NCI-H2081 (cell line): Measurements from ENCODE around the gene USP3.

Experiments used
- DNase-seq, 2 experiments: peaks; one replicate each; lab custom pipeline; 2025; lab: John Stamatoyannopoulos, UW

Gene USP3

GRCh38 chr15:63593705-63594671 is 89.6 kb downstream of the USP3 start:
- DNase-seq, result no peak

DNA sequence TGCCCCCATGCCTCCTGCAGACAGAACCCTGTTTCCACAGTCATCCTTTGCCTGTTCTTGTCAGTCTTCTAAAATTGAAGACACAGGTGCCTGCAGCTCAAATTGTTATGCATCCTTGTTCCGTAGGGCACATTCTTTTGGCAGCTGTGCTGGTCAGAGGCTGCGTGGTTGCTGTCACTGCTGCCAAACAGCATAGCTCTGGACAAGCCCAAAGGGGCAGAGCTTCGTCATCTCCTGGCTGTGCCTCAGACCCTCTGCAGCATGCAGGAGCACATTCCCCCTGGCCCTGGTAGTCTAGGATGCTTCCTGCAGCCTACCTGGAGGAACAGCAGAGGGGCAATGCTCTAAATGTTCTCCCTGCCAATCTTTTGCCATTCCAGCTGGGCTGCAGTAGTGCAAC is 90.7 kb downstream of the USP3 start:
- no peak for DNase-seq

- DNase-seq, result no peak
Measured at GRCh38 chr15:63595688-63596087, 91.3 kb downstream of the USP3 start.

- no peak for DNase-seq
Measured at GRCh38 chr15:63596676-63597037, 92.3 kb downstream of the USP3 start.

GRCh38 chr15:63597038-63597790 is 92.8 kb downstream of the USP3 start, which contains the start of gene FBXL22:
TSS of gene FBXL22 (plus strand) at chr15:63597387. CDS start at chr15:63597393, 6 bp downstream.
- DNase-seq, result no peak

- no peak for DNase-seq
Measured at GRCh38 chr15:63597821-63598220, 93.4 kb downstream of the USP3 start.

DNA sequence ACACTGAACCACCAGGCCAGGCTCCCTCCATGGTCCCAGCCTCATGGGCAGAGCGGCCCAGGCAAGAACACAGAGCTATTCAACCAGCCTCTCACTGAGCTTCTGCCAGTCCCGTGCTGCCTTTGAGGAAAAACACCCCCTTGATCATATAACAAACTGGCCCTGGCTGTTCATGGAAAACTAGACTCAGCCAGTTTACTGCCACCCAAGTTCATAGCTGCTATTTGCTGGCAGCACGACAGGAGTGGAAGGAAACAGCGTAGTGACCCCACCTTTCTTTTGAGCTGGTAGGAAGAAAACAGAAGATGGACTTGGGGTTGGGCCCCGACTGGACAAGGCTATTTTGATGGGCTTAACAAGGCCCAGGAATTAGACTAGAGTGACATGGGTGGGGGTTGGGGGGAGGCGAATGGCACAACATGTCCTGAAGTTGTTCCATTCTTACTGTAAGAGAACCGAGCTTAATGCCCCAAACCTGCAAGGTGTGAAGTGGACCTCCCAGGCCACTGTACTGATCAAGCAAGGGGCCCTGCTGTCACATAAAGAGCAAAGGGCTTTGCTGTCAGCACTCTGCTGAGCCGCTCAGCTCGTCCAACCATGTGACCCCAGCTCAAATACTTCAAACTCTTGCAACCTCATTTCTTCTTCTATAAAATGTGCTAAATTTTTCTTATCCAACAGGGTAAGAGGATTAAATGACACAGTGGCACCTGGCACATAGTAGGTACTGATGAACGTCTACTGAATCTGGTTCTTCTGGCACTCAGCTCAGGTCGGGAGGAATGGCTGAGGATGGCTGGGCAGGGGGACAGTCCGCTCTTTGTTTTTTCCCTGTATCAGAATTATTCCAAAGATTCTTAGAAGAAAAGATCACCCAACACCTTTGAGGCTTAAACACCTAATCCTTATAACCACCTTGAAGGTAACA is 94.3 kb downstream of the USP3 start:
- no peak for DNase-seq

- DNase-seq, result peak; percentile 75 to 84
Measured at GRCh38 chr15:63599401-63600000, 95.1 kb downstream of the USP3 start.

DNA sequence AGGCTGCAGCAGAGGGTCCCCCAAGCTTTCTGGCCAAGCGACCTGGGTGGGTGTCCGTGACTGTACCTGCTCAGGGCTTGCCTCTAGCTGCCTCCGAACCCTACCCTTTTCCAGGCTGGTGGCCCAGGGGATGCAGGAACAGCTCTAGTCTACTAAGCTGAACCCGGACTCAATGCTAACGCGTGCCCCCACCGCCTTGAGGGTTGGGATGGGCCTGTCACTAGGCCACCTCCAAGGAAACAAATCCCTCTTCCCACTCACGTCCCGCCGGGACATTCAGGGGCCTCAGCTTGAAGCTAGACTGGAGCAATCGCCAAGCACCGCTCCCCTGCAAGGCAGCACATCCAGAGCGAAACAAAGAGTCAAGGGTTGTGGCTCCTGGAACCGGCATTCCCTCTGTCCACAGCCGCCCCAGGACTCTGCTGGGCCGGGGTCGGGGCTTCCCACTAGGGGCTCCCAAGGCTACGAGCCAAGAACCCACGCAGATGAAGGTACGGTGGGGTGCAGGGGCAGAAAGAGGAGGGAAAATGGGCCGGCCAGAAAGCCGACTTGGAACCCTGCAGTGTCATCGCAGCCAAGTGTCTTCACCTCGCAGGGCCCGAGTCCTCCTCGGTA is 95.7 kb downstream of the USP3 start:
- peak in 1 of 2 experiments; percentile 44 for DNase-seq

DNA sequence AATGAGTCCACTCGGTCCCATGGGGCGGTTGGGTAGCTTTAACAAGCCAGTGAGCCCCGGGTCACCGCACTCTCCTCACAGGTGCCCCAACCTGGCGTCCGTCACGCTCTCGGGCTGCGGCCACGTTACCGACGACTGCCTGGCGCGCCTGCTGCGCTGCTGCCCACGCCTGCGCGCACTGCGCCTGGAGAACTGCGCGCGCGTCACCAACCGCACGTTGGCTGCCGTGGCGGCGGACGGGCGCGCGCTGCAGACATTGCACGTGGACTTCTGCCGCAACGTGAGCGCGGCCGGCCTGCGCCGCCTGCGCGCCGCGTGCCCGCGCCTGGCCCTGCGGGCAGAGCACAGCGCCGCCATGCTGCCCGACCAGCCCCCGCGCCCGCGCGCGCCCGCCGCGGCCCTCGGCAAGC is 96.2 kb downstream of the USP3 start:
- DNase-seq, result peak; percentile 93 to 98

- DNase-seq, result peak in 1 of 2 experiments; percentile 38
Measured at GRCh38 chr15:63601026-63601703, 96.8 kb downstream of the USP3 start.

DNA sequence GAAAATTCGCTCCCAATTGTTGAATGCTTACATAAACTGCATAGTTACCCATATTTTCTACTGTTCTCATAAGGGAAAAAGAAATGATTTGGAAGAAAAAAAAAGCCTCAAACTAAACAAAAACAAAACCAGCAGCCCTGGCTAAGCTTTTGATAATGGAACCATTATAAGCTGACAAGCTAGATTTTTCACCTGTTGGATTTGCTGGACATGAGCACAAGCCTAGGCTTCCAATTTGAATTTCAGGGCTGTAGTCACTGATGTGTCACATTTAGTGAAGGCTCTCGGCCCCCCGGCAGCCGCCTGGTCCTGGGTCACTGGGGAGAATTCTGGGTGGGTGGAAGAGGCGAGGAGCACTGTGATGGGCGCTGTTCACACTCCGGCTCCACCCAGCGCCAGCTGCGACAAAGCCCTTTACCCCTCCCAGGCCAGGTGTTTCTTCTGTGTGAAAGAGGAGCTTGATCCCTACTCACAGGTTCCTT is 97.4 kb downstream of the USP3 start:
- DNase-seq, result peak; percentile 57 to 83

DNA sequence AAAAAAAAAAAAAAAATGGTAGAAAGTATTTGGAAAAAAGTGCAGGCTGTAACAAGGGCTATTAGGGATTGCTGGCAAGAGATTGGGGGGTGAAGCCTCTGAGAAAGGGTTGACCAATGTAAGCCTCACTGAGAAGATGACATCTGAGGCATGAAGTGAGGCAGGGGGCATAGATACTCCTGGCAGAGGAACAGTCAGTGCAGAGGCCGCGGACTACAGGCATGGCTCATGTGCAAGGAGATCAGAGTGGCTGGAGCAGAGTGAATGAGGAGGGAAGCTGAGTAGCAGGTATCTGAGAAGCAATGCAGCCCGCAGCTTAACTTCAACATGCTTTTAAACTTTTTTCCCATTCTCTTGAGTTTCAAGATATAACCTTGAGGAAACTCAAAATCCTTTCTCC is 98.2 kb downstream of the USP3 start:
- DNase-seq, result no peak

GRCh38 chr15:63603516-63603915 is 99.1 kb downstream of the USP3 start:
- DNase-seq, result no peak

- DNase-seq, result no peak
Measured at GRCh38 chr15:63604281-63604680, 99.9 kb downstream of the USP3 start.

- no peak for DNase-seq
Measured at GRCh38 chr15:63605036-63605435, 100.6 kb downstream of the USP3 start.

GRCh38 chr15:63605816-63606215 is 101.4 kb downstream of the USP3 start:
- no peak for DNase-seq

- DNase-seq, result no peak
Measured at GRCh38 chr15:63606308-63606707, 101.9 kb downstream of the USP3 start.

GRCh38 chr15:63608989-63609388 is 104.6 kb downstream of the USP3 start:
- DNase-seq, result no peak

DNA sequence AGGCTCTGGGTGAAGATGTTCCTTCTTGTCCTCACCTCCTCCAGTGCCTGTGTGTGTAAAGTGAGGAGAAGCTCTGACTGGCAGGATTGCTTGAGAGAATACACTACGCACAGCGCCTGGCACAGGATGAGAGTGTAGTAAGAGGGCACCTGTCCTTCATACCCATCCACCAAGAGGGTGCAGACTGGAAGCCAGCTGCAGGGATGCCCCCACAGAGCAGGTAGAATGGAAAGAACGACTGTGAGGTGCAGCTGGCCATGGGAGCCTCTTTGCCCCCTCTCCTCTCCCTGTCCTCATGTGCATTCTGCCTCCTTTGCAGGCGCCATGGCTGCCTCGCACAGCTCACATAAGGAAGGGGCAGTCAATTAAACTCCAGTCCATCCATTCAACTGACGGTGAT is 105.1 kb downstream of the USP3 start:
- no peak for DNase-seq
